Liver (tissue), 9 donors: ENCODE results near the gene NEK2. TPM values are rescaled to one million over a fixed set of nuclear protein-coding genes. Genes with fewer than 3 reads are reported as not detected.

Experiments
- DNase-seq: peaks from one replicate; pipeline ENCODE4 v3.0.0-alpha.2; 2017; ENCODE audit warnings: low spot score
- H3K27ac ChIP-seq, 2 donors: one replicate each; pipeline ENCODE4 v1.7.0; 2013; ENCODE audit warnings: inconsistent platforms in 2 of 2, low read length in 2 of 2, control low read depth in 1 of 2, low read depth in 1 of 2, mild to moderate bottlenecking in 1 of 2
- H3K27me3 ChIP-seq, 4 donors: one replicate each; pipeline versions ENCODE4 v1.6.1 to v1.7.0; 2013; ENCODE audit warnings: low read length in 3 of 4, inconsistent platforms in 1 of 4, mild to moderate bottlenecking in 1 of 4, moderate library complexity in 1 of 4; ENCODE audit not compliant: control insufficient read depth in 4 of 4, insufficient read depth in 4 of 4
- H3K36me3 ChIP-seq, 4 donors: one replicate each; pipeline versions ENCODE4 v1.6.1 to v1.7.0; 2013; ENCODE audit warnings: low read length in 3 of 4, mild to moderate bottlenecking in 3 of 4, low read depth in 1 of 4, moderate library complexity in 1 of 4; ENCODE audit not compliant: control insufficient read depth in 4 of 4, insufficient read depth in 3 of 4
- H3K4me1 ChIP-seq, 4 donors: one replicate each; pipeline versions ENCODE4 v1.6.1 to v1.7.0; 2013; ENCODE audit warnings: low read length in 3 of 4, mild to moderate bottlenecking in 3 of 4, moderate library complexity in 1 of 4; ENCODE audit not compliant: control insufficient read depth in 4 of 4, insufficient read depth in 4 of 4
- H3K4me3 ChIP-seq, 3 donors: one replicate each; pipeline versions ENCODE4 v1.6.1 to v1.7.0; 2013; ENCODE audit warnings: low read length in 3 of 3, control low read depth in 1 of 3, low read depth in 1 of 3, mild to moderate bottlenecking in 1 of 3
- H3K9ac ChIP-seq, 2 donors: one replicate each; pipeline ENCODE4 v1.7.0; 2013; ENCODE audit warnings: low read length in 2 of 2, mild to moderate bottlenecking in 2 of 2, moderate library complexity in 2 of 2, control low read depth in 1 of 2, low read depth in 1 of 2
- H3K9me3 ChIP-seq, 4 donors: one replicate each; pipeline versions ENCODE4 v1.6.1 to v1.7.0; 2013; ENCODE audit warnings: low read length in 3 of 4; ENCODE audit not compliant: control insufficient read depth in 4 of 4
- ATF3 ChIP-seq: IDR thresholded peaks from 2 replicates; pipeline ENCODE4 v1.6.1; 2016; ENCODE audit warnings: antibody characterized with exemption
- CTCF ChIP-seq: fragments of 150-350 bp; IDR thresholded peaks from 2 replicates; pipeline ENCODE4 v1.5.1; 2017; ENCODE audit warnings: improper control_type of control experiment, low read depth, low read length; ENCODE audit not compliant: missing input control
- EGR1 ChIP-seq, 2 donors: IDR thresholded peaks; 2 replicates each; pipeline ENCODE4 v1.6.1; 2016 to 2018; ENCODE audit warnings: antibody characterized with exemption in 2 of 2, low read depth in 2 of 2
- FOXA2 ChIP-seq: IDR thresholded peaks from 2 replicates; pipeline ENCODE4 v1.6.1; 2016; ENCODE audit warnings: antibody characterized with exemption
- HNF4A ChIP-seq, 2 donors: conservative IDR thresholded peaks; 2 replicates each; pipeline ENCODE4 v1.6.1; 2016; ENCODE audit warnings: antibody characterized with exemption in 2 of 2, mild to moderate bottlenecking in 2 of 2
- HNF4G ChIP-seq: IDR thresholded peaks from 2 replicates; pipeline ENCODE4 v1.6.1; 2016; ENCODE audit warnings: antibody characterized with exemption
- JUND ChIP-seq, 2 donors: IDR thresholded peaks; 2 replicates each; pipeline ENCODE4 v1.6.1; 2016; ENCODE audit warnings: antibody characterized with exemption in 2 of 2
- MAX ChIP-seq: IDR thresholded peaks from 2 replicates; pipeline ENCODE4 v1.6.1; 2016; ENCODE audit warnings: antibody characterized with exemption
- NR2F2 ChIP-seq: IDR thresholded peaks from 2 replicates; pipeline ENCODE4 v1.6.1; 2016; ENCODE audit warnings: antibody characterized with exemption
- RAD21 ChIP-seq, 2 donors: IDR thresholded peaks; 2 replicates each; pipeline ENCODE4 v1.6.1; 2016; ENCODE audit warnings: antibody characterized with exemption in 2 of 2, mild to moderate bottlenecking in 2 of 2
- REST ChIP-seq: IDR thresholded peaks from 2 replicates; pipeline ENCODE4 v1.6.1; 2016; ENCODE audit warnings: antibody characterized with exemption, mild to moderate bottlenecking
- RXRA ChIP-seq, 2 donors: IDR thresholded peaks; 2 replicates each; pipeline ENCODE4 v1.6.1; 2017 to 2018; ENCODE audit warnings: antibody characterized with exemption in 2 of 2, mild to moderate bottlenecking in 1 of 2
- SP1 ChIP-seq: IDR thresholded peaks from 2 replicates; pipeline ENCODE4 v1.6.1; 2018; ENCODE audit warnings: antibody characterized with exemption, mild to moderate bottlenecking
- TAF1 ChIP-seq: conservative IDR thresholded peaks from 2 replicates; pipeline ENCODE4 v1.6.1; 2016; ENCODE audit warnings: antibody characterized with exemption, mild to moderate bottlenecking
- YY1 ChIP-seq: IDR thresholded peaks from 2 replicates; pipeline ENCODE4 v1.6.1; 2016; ENCODE audit warnings: antibody characterized with exemption, mild to moderate bottlenecking
- ZBTB33 ChIP-seq: IDR thresholded peaks from 2 replicates; pipeline ENCODE4 v1.6.1; 2016; ENCODE audit warnings: antibody characterized with exemption
- WGBS: extraction: QIAGEN DNeasy Blood & Tissue Kit; methylation state at CpG from one replicate; pipeline ENCODE4 v1.1.7; 2013; 5-methylcytosine and 5-hydroxymethylcytosine counted together
- polyA plus RNA-seq, 2 donors: library from polyadenylated mRNA; stranded (reverse) in 1 of 2; unstranded in 1 of 2; fragments of 200-250 nt in 1 of 2; fragments of >200 nt in 1 of 2; fragmentation: Nextera tagmentation in 1 of 2; extraction: Ambion mirVana in 1 of 2; gene quantifications; one replicate each; pipeline versions ENCODE4 v1.2.1 to v1.2.3, GENCODE V29; 2013 to 2015
- total RNA-seq, 2 donors: library from RNA; depleted of rRNA; stranded (reverse); fragments of >200 nt; gene quantifications; one replicate each; pipeline ENCODE4 v1.2.3, GENCODE V29; 2014
- donor health status: healthy.
- donor health status: healthy.
- donor health status: healthy.
- donor health status: healthy.
- donor health status: healthy.

NEK2 gene
- total and polyA plus RNA-seq, 4 donors, result 0.29 to 25.7 (median 1.3) TPM; not detected in 1

- Histone ChIP-seq H3K36me3 (no peaks in the 10 kb centered on the region), H3K9ac (no peak overlapping the region), H3K4me1 (peaks cover 0 to 5% (median 2%) of the 10 kb centered on the region in 4 donors), H3K27me3 (no peaks in the 10 kb centered on the region), H3K4me3 (no peak overlapping the region), H3K27ac (no peak overlapping the region), H3K9me3 (no peaks in the 10 kb centered on the region)
- TF ChIP-seq REST, result no peak
- TF ChIP-seq HNF4G, result no peak
- TF ChIP-seq FOXA2, result no peak
- no peak for TF ChIP-seq RXRA (IDR thresholded peaks at IDR 0.05)
- TF ChIP-seq ZBTB33, result no peak
- TF ChIP-seq EGR1 (IDR thresholded peaks at IDR 0.05; ENCODE audit: low read depth in 2 of 2), result no peak
- no peak for TF ChIP-seq SP1
- no peak for TF ChIP-seq YY1
- TF ChIP-seq RAD21 (IDR thresholded peaks at IDR 0.05), result no peak
- TF ChIP-seq CTCF, result no peak
- TF ChIP-seq NR2F2, result no peak
- TF ChIP-seq ATF3, result no peak
- no peak for TF ChIP-seq JUND (IDR thresholded peaks at IDR 0.05)
- TF ChIP-seq TAF1, result no peak
- TF ChIP-seq HNF4A (conservative IDR thresholded peaks at IDR 0.05), result no peak
- TF ChIP-seq MAX, result no peak
- 87% methylated on average over 1 of the region's 1 CpG for WGBS
- no peak for DNase-seq
Observed at GRCh38 chr1:211697356-211697755, 21.9 kb upstream of the NEK2 start.
